ENCODE measurements around the gene PRKCZ.

Gene PRKCZ

DNA sequence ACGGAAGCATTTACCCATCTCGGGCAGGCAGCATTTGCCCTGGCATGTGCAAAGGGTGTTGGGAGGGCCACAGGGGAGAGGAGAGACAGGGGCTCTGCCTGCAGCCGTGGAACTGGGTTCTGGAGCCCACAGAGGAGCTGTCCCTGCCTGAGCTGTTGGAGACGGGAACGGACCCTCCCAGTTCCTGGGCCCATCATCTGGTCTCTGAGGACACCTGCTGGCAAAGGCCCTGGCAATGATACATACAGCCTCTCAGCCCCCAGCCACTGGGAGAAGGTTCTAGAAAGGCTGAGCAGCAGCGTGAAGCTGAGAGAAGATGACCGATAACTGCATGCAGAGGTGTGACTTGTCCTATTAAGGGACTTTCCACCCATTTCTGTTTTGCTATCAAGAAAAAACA, 113.0 kb downstream of the PRKCZ start:
- DNase-seq = no peak

DNA sequence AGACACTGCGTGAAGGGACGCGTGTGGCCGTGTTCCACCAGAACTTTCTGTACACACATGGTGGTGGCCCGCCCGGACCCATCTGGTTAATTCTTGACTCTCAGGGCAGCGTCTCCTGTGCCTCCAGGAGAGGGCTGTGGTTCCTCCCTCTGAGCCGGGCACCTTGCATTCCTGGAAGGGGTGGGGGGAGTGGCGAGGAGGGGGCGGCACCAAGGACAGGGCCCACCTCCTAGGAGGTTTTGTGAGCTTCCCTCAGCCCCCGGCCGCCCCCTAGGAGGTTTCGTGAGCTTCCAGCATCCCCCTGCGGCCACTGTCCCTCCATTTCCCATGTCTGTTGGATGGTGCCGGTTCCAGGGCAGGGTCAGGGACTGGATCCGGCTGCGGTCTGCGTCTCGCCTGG, 115.4 kb downstream of the PRKCZ start:
- no peak for DNase-seq

DNA sequence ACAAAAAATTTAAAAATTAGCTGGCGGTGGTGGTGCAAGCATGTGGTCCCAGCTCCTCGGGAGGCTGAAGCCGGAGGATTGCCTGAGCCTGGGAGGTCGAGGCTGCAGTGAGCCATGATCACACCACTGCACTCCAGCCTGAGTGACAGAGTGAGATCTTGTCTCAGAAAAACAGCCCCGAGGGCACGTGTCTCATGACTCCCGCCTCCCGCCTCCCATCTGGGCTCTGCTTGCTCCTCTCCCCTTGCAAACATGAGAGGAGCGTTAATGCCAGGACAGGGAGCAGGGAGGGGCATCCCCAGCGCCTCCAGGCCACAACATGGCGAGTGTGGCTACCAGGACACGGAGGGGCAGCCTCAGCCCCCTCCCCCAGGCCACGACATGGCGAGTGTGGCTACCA, 116.0 kb downstream of the PRKCZ start:
- no peak for DNase-seq

DNA sequence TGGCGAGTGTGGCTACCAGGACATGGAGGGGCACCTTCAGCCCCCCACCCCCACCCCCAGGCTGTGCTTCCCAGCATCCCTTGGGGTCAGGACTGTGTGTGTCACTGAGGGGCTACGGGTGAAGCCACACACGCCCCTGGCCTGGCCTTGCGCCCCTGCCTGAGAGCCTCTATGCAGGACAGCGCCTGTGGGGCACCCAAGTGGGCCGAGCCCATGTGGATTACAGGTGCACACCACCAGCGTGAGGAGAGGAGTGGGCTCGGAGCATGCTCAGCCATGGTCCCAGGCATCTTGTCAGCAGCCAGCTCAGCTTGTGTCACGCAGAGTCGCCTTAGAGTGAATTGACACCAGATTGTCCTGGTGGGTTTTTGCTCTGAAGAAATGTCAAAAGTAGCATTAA, 116.5 kb downstream of the PRKCZ start:
- no peak for DNase-seq

GRCh38 chr1:2168090-2168489, 117.9 kb downstream of the PRKCZ start:
- DNase-seq = no peak

GRCh38 chr1:2168535-2168934, 118.3 kb downstream of the PRKCZ start:
- DNase-seq = no peak

- no peak for DNase-seq
Measured at GRCh38 chr1:2169200-2169836, 119.1 kb downstream of the PRKCZ start.

DNA sequence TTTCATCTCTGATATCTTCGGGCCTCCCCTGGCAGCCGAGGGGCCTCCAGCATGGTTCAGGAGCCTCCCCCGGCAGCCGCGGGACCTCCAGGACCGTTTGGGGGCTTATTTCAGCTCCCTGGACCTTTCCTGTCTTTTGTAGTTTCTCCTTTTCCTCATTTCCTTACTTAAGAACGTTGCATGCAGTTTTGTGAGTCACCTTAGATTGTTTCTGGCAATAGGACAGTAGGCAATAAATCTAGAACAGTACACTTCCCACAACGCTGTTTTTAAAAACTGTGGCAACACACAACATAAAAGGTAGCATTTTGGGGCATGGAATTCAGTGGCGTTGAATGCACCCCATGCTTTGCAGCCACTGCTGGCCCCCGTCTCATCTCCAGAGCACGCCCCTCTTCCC, 120.0 kb downstream of the PRKCZ start:
- no peak for DNase-seq

- no peak for DNase-seq
Measured at GRCh38 chr1:2172012-2172411, 121.8 kb downstream of the PRKCZ start.

- no peak for DNase-seq
Measured at GRCh38 chr1:2172551-2173146, 122.4 kb downstream of the PRKCZ start.

- DNase-seq = no peak
Measured at GRCh38 chr1:2173546-2174347, 123.5 kb downstream of the PRKCZ start.

- DNase-seq = peak; percentile 62
Measured at GRCh38 chr1:2174348-2175054, 124.3 kb downstream of the PRKCZ start.

- DNase-seq = no peak
Measured at GRCh38 chr1:2175055-2175414, 124.8 kb downstream of the PRKCZ start.

DNA sequence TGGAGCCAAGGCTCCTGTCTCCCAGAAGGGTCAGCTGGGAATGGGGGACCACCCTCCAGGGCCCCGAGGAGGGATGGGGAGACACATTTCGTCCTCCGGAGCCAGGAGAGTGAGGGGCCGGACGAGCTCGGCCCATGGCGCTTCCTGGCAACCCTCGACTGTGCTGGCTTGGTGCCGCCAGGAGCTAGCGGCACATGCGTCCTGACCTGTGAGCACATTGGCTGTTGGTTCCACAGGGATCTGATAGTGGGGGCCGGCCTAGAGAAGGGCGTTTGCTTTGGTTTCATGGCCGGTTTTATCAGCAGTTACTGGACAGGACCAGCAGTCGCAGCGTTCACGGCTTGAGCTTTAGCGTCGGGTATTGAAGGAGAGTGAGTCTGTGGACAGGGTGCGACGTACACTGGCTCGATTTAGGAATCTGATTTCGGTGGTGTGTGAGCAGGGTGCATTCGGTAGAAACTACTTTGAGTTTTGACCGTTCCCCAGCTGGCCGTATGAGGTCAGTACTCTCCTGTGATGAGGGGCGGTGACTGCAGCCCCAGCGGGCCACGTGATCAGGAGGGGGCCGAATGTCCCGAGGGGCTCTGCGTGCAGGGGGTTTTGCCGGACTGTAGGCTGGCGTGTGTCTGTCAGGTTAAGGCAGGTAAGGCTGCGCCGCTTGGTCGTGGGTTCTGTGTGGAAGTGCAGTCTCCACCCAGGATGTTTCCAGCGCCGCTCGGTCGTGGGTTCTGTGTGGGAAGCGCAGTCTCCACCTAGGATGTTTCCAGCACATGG, 125.7 kb downstream of the PRKCZ start:
- no peak for DNase-seq

DNA sequence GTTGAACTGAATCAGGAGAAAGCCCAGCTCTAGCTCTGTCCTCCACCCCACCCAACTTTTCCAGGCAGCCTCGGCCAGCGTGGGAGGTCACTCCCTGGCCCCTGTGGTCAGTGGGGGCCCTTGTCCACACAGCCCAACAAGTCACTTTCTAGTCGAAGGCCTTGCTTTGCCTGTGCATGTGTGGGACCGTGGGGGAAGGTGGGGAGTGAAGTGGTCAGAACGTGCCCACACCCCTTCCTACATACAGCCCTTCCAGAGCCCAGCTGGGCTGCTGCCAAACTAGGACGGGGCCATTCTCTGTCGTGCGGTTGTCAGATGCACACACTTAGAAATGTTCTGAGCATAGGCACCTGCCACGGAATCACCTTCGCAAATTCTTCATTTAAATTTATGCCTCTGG, 126.4 kb downstream of the PRKCZ start:
- DNase-seq = no peak

- DNase-seq = no peak
Measured at GRCh38 chr1:2177541-2177940, 127.3 kb downstream of the PRKCZ start.

DNA sequence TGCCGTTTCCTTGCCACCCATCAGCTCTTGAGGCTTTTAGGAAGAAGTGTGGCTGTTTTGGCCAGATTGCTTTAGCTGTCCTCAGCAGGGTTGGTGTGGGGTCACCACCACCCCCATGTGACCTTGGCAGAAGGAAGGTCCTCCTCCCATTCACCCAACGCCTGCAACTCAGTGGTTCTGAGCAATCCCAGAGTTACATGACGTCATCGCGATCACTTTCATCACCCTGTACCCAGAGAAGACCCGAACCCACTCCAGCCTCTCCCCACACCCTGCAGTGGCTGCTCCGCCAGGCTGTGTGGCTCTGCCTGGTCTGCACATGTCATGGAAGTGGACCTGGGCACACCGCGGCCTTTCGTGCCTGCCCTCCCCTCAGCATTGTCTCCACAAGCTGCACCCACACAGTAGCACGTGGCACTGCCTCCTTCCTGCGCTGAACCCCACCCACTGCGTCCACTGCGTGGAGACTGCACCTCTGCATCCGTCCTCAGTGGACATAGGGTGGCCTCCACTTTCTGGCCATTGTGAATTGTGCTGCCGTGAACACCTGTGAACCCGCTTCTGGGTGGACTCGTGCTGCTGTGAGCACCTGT, 127.8 kb downstream of the PRKCZ start:
- no peak for DNase-seq

- DNase-seq = no peak
Measured at GRCh38 chr1:2178875-2179274, 128.7 kb downstream of the PRKCZ start.

- DNase-seq = no peak
Measured at GRCh38 chr1:2179283-2180013, 129.2 kb downstream of the PRKCZ start.

DNA sequence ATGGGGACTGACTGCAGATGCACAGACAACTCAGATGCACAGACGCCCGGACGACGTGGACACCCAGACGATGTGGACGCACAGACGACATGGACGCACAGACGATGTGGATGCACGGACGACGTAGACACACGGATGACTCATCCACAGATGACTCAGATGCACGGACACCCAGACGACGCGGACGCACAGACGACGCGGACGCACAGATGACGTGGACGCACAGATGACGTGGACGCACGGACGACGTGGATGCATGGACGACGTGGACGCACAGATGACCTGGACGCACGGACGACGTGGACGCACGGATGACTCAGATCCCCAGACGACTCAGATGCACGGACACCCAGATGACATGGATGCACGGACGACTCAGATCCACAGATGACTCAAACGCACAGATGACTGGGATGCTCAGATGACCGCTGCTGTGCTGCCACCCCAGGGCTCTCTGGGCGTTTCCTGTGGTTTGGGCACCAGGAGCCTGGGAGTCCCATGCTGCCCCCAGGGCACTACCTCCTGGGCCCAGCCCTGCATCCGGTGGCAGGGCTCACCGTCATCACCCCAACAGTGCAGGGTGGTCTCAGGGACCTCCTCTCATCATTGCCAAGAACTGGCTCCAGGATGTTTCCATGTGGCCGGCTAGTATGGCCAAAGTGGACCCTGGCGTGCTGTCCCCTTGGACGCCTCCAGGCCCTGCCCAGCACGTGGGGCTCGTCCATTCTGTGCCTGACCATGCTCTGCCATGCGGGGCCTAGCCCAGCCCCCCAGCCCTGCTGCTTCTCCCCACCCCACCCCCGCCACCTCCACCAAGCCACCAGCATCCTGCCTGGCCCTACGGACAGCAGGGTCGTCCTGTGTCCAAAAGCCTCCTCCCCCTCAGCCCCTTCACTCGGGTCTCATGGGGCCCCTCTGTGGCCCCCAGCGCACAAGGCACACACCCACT, 130.4 kb downstream of the PRKCZ start:
- no peak for DNase-seq

DNA sequence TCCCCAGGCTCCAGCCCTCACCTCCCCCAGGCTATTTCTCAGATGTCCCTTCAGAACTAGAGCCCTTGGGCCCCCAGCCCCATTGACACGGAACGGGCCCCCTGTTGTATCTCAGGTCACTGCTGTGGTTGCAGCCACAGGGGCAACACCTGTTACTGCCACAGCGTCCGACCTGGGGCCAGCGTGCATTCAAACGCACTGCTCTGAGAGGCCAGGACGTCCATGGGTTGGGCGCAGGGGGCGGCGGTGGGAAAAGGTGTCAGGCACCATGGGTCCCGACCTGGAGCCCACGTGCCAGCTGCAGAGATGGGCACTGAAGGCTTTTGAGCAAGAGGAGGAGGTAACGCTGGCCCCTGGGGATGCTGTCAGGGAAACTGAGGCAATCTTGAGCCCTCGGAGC, 131.1 kb downstream of the PRKCZ start:
- no peak for DNase-seq

Data from NCI-H446 treated with DMSO at 0.1 percent for 48 hours (cell line).